NCI-H2196 treated with DMSO at 0.1 percent for 48 hours (cell line): ENCODE results near the gene C6orf141.

Source experiments
- DNase-seq: peaks from one replicate; lab custom pipeline; 2025; ENCODE audit not compliant: unreplicated experiment; lab: John Stamatoyannopoulos, UW

C6orf141 gene

GRCh38 chr6:49550492-49551077 lies at the start of gene C6orf141:
Gene C6orf141 (plus strand): TSS chr6:49550668. CDS start chr6:49550793, 125 bp downstream.
- peak; percentile 72 for DNase-seq

- no peak for DNase-seq
These were observed 45.8 kb upstream of the C6orf141 start for GRCh38 chr6:49504666-49505065.

GRCh38 chr6:49506569-49507111 lies 43.8 kb upstream of the C6orf141 start:
- DNase-seq: no peak

- DNase-seq: no peak
These were observed 41.1 kb upstream of the C6orf141 start for GRCh38 chr6:49509342-49509741.

GRCh38 chr6:49513153-49513989 lies 37.1 kb upstream of the C6orf141 start:
- DNase-seq: no peak

GRCh38 chr6:49514571-49515484 lies 35.6 kb upstream of the C6orf141 start:
- DNase-seq: no peak

GRCh38 chr6:49515485-49516146 lies 34.9 kb upstream of the C6orf141 start:
- no peak for DNase-seq

GRCh38 chr6:49516147-49516505 lies 34.3 kb upstream of the C6orf141 start:
- no peak for DNase-seq

- no peak for DNase-seq
These were observed 32.5 kb upstream of the C6orf141 start for GRCh38 chr6:49517919-49518318.

- no peak for DNase-seq
These were observed 30.8 kb upstream of the C6orf141 start for GRCh38 chr6:49519660-49520059.

GRCh38 chr6:49522710-49523593 lies 27.5 kb upstream of the C6orf141 start:
- DNase-seq: no peak

- DNase-seq: no peak
These were observed 26.6 kb upstream of the C6orf141 start for GRCh38 chr6:49523901-49524300.

- DNase-seq: no peak
These were observed 25.9 kb upstream of the C6orf141 start for GRCh38 chr6:49524541-49524940.

- no peak for DNase-seq
These were observed 23.9 kb upstream of the C6orf141 start for GRCh38 chr6:49526598-49526997.

GRCh38 chr6:49527320-49527719 lies 23.1 kb upstream of the C6orf141 start:
- no peak for DNase-seq

- no peak for DNase-seq
These were observed 21.9 kb upstream of the C6orf141 start for GRCh38 chr6:49528571-49528970.

GRCh38 chr6:49530141-49530776 lies 20.2 kb upstream of the C6orf141 start:
- no peak for DNase-seq

- peak; percentile 76 for DNase-seq
These were observed 18.5 kb upstream of the C6orf141 start for GRCh38 chr6:49531774-49532569.
